Measurements from ENCODE around the gene EML6. TPM values are rescaled to one million over a fixed set of nuclear protein-coding genes. Genes with fewer than 3 reads are reported as not detected.

EML6 gene
- total RNA-seq, 1 donor from 2014 or later = 1.1 TPM

GRCh38 chr2:54801352-54801751, 77.9 kb downstream of the EML6 start:
- TF ChIP-seq CTCF (IDR thresholded peaks at IDR 0.05) = no peak
- H3K4me3 Mint-ChIP-seq (ENCODE audit: unreplicated experiment) = no peak overlapping the region
- H3K4me1 Mint-ChIP-seq (ENCODE audit: unreplicated experiment) = no peaks in the 10 kb centered on the region
- no peak for DNase-seq (ENCODE audit: extremely low spot score, unreplicated experiment)
- H3K36me3 Mint-ChIP-seq (ENCODE audit: unreplicated experiment) = no peaks in the 10 kb centered on the region
- H3K27me3 Mint-ChIP-seq (ENCODE audit: unreplicated experiment) = peaks cover 33% of the 10 kb centered on the region
- peaks cover 13% of the 10 kb centered on the region for H3K9me3 Mint-ChIP-seq (ENCODE audit: unreplicated experiment)
- no peak overlapping the region for H3K27ac Mint-ChIP-seq (ENCODE audit: unreplicated experiment)

- no peaks in the 10 kb centered on the region for H3K4me1 Mint-ChIP-seq (ENCODE audit: unreplicated experiment)
- no peak overlapping the region for H3K4me3 Mint-ChIP-seq (ENCODE audit: unreplicated experiment)
- H3K27me3 Mint-ChIP-seq (ENCODE audit: unreplicated experiment) = peaks cover 44% of the 10 kb centered on the region
- H3K36me3 Mint-ChIP-seq (ENCODE audit: unreplicated experiment) = no peaks in the 10 kb centered on the region
- no peak for DNase-seq (ENCODE audit: extremely low spot score, unreplicated experiment)
- no peak for TF ChIP-seq CTCF (IDR thresholded peaks at IDR 0.05)
- no peak overlapping the region for H3K27ac Mint-ChIP-seq (ENCODE audit: unreplicated experiment)
- H3K9me3 Mint-ChIP-seq (ENCODE audit: unreplicated experiment) = peaks cover 13% of the 10 kb centered on the region
Observed at GRCh38 chr2:54803783-54804751, 80.6 kb downstream of the EML6 start.

- peaks cover 13% of the 10 kb centered on the region for H3K9me3 Mint-ChIP-seq (ENCODE audit: unreplicated experiment)
- H3K4me1 Mint-ChIP-seq (ENCODE audit: unreplicated experiment) = no peaks in the 10 kb centered on the region
- no peak overlapping the region for H3K27ac Mint-ChIP-seq (ENCODE audit: unreplicated experiment)
Observed at GRCh38 chr2:54805255-54805654, 81.8 kb downstream of the EML6 start.

GRCh38 chr2:54806975-54807374, 83.5 kb downstream of the EML6 start:
- Mint-ChIP-seq H3K4me3 (ENCODE audit: unreplicated experiment) (no peak overlapping the region), H3K9me3 (ENCODE audit: unreplicated experiment) (peaks cover 13% of the 10 kb centered on the region)
- no peak for DNase-seq (ENCODE audit: extremely low spot score, unreplicated experiment)

More at GRCh38 chr2:54805255-54805654, 81.8 kb downstream of the EML6 start:
- H3K4me3 Mint-ChIP-seq (ENCODE audit: unreplicated experiment) = no peak overlapping the region
- no peaks in the 10 kb centered on the region for H3K36me3 Mint-ChIP-seq (ENCODE audit: unreplicated experiment)
- no peak for DNase-seq (ENCODE audit: extremely low spot score, unreplicated experiment)
- H3K27me3 Mint-ChIP-seq (ENCODE audit: unreplicated experiment) = peaks cover 44% of the 10 kb centered on the region
- TF ChIP-seq CTCF (IDR thresholded peaks at IDR 0.05) = no peak

More at GRCh38 chr2:54806975-54807374, 83.5 kb downstream of the EML6 start:
- Mint-ChIP-seq H3K27me3 (ENCODE audit: unreplicated experiment) (peaks cover 46% of the 10 kb centered on the region), H3K27ac (ENCODE audit: unreplicated experiment) (no peak overlapping the region), H3K36me3 (ENCODE audit: unreplicated experiment) (no peaks in the 10 kb centered on the region), H3K4me1 (ENCODE audit: unreplicated experiment) (no peaks in the 10 kb centered on the region)
- no peak for TF ChIP-seq CTCF (IDR thresholded peaks at IDR 0.05)
